ENCODE data around the gene FAM76B. TPM values are rescaled to one million over a fixed set of nuclear protein-coding genes. Genes with fewer than 3 reads are reported as not detected.

Gene FAM76B
- total and polyA plus RNA-seq, 9 of the 15 experiments (the other 6 are each of a cell fraction or from before 2014, with no cell fraction given): 22.5 to 60.0 (median 35.0) TPM

DNA sequence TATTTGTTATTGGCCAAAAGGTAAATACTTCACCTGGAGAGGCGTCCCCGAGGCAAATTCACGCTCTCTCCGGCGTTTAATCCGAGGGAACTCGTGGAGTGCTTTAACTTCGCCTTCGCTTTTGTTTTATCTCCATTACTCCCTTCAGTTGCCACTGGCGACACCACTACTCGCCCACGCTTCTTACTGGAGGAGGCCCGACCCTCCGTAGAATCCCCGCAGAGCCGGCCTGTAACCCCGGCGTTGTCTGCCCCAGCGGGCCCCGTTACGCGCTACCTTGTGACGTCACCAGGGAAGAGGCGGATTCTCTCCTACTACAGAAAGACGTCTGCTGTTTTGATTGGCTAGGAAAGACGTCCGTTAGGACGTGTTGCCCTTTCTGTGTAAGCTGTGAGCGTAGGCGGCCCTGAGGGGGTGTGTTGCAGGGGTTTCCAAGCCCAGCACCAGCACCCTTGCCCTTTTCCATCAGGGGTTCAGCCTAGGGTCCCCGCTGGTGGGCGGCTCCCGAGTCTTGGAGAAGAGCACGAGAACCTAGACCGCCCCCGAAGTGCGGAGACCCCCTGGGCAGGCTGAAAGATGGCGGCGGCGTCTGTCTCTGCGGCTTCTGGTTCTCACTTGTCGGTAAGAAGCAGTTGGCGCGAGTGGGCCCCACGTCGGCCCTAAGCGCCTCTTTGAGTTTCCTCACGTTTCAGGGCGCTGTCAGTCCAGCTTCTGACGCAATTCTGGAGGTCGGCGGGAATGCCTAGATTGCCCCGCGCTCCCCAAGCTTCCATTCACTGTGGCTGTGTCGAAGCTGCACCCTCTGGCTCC, 746 bp upstream of the FAM76B start, which contains the start of gene CEP57 (continued):
- TF ChIP-seq ZEB2 (IDR thresholded peaks at IDR 0.05) (no peak), RBM25 (IDR thresholded peaks at IDR 0.05; ENCODE audit: low read depth, low read length, severe bottlenecking) (peak; percentile 7), PCBP2 (IDR thresholded peaks at IDR 0.05; ENCODE audit: low read depth, low read length, poor library complexity, severe bottlenecking) (no peak), SP2 (IDR thresholded peaks at IDR 0.05; ENCODE audit: extremely low read depth, low read depth, low read length, poor library complexity, severe bottlenecking) (peak; percentile 63), SLC30A9 (CRISPR knock-in tag; IDR thresholded peaks at IDR 0.05) (no peak), ILK (tag; IDR thresholded peaks at IDR 0.05; ENCODE audit: borderline replicate concordance, low read depth) (no peak), ZFP30 (CRISPR knock-in tag; IDR thresholded peaks at IDR 0.05; ENCODE audit: borderline replicate concordance) (no peak), ZNF79 (CRISPR knock-in tag; IDR thresholded peaks at IDR 0.05; ENCODE audit: low read depth) (no peak), SREBF2 (CRISPR knock-in tag; IDR thresholded peaks at IDR 0.05) (no peak), OTX1 (CRISPR knock-in tag; IDR thresholded peaks at IDR 0.05) (no peak), NFXL1 (CRISPR knock-in tag; IDR thresholded peaks at IDR 0.05) (no peak), SMARCA5 (IDR thresholded peaks at IDR 0.05) (no peak), RFX1 (IDR thresholded peaks at IDR 0.05) (peak; percentile 70), NFRKB (IDR thresholded peaks at IDR 0.05; ENCODE audit: low read depth) (peak; percentile 70; the same call in 1 of the 2 replicates), SMAD2 (IDR thresholded peaks at IDR 0.05; ENCODE audit: low read depth, low read length) (no peak), POLR2G (IDR thresholded peaks at IDR 0.05; ENCODE audit: low read depth, low read length) (peak; percentile 85), HMG20B (CRISPR knock-in tag; IDR thresholded peaks at IDR 0.05) (no peak), HDGF (IDR thresholded peaks at IDR 0.05) (no peak), NBN (IDR thresholded peaks at IDR 0.05; ENCODE audit: low read depth) (peak; percentile 98)
- TF ChIP-seq, protein P1, sequence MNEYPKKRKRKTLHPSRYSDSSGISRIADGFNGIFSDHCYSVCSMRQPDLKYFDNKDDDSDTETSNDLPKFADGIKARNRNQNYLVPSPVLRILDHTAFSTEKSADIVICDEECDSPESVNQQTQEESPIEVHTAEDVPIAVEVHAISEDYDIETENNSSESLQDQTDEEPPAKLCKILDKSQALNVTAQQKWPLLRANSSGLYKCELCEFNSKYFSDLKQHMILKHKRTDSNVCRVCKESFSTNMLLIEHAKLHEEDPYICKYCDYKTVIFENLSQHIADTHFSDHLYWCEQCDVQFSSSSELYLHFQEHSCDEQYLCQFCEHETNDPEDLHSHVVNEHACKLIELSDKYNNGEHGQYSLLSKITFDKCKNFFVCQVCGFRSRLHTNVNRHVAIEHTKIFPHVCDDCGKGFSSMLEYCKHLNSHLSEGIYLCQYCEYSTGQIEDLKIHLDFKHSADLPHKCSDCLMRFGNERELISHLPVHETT (CRISPR knock-in tag; conservative IDR thresholded peaks at IDR 0.05 in 1 of 2, IDR thresholded peaks at IDR 0.05 in 1 of 2): 0 out of 4 replicates have a peak, but pooled peaks of 1 of the 2 experiments have one; percentile 12
- TF ChIP-seq, protein P2, sequence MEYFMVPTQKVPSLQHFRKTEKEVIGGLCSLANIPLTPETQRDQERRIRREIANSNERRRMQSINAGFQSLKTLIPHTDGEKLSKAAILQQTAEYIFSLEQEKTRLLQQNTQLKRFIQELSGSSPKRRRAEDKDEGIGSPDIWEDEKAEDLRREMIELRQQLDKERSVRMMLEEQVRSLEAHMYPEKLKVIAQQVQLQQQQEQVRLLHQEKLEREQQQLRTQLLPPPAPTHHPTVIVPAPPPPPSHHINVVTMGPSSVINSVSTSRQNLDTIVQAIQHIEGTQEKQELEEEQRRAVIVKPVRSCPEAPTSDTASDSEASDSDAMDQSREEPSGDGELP (CRISPR knock-in tag; IDR thresholded peaks at IDR 0.05; ENCODE audit: borderline replicate concordance): 0 out of 2 replicates have a peak, but pooled peaks have one; percentile 28
- TF ChIP-seq, protein P3, sequence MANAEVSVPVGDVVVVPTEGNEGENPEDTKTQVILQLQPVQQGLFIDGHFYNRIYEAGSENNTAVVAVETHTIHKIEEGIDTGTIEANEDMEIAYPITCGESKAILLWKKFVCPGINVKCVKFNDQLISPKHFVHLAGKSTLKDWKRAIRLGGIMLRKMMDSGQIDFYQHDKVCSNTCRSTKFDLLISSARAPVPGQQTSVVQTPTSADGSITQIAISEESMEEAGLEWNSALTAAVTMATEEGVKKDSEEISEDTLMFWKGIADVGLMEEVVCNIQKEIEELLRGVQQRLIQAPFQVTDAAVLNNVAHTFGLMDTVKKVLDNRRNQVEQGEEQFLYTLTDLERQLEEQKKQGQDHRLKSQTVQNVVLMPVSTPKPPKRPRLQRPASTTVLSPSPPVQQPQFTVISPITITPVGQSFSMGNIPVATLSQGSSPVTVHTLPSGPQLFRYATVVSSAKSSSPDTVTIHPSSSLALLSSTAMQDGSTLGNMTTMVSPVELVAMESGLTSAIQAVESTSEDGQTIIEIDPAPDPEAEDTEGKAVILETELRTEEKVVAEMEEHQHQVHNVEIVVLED (CRISPR knock-in tag; IDR thresholded peaks at IDR 0.05): 0 out of 2 replicates have a peak, but pooled peaks have one; percentile 17
- TF ChIP-seq, protein P4, sequence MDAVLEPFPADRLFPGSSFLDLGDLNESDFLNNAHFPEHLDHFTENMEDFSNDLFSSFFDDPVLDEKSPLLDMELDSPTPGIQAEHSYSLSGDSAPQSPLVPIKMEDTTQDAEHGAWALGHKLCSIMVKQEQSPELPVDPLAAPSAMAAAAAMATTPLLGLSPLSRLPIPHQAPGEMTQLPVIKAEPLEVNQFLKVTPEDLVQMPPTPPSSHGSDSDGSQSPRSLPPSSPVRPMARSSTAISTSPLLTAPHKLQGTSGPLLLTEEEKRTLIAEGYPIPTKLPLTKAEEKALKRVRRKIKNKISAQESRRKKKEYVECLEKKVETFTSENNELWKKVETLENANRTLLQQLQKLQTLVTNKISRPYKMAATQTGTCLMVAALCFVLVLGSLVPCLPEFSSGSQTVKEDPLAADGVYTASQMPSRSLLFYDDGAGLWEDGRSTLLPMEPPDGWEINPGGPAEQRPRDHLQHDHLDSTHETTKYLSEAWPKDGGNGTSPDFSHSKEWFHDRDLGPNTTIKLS (IDR thresholded peaks at IDR 0.05; ENCODE audit: borderline replicate concordance, low read depth): no peak; the same call in 1 of the 2 replicates

All from K562 (cell line).